Measurements from ENCODE around the gene FAS.

FAS gene

DNA sequence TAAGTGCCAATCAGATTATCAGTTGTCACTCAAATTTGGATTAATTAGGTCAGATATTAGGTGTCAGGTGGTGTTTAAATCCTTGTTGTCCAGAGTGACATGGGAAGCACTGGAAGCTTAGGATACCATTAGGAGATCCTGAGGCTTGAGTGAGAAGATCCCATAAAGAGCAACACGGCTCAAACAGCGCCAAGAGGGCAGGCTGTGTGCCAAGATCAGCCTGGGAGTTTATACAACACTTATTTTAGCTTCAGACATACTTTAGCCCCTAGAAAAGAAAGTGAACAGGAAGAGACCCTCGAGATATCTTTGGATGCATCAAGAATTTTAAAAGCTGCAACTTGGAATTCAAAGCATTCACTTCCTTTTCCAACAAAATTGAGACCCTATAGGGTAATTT is 23.8 kb upstream of the FAS start:
- TF ChIP-seq, protein P1, sequence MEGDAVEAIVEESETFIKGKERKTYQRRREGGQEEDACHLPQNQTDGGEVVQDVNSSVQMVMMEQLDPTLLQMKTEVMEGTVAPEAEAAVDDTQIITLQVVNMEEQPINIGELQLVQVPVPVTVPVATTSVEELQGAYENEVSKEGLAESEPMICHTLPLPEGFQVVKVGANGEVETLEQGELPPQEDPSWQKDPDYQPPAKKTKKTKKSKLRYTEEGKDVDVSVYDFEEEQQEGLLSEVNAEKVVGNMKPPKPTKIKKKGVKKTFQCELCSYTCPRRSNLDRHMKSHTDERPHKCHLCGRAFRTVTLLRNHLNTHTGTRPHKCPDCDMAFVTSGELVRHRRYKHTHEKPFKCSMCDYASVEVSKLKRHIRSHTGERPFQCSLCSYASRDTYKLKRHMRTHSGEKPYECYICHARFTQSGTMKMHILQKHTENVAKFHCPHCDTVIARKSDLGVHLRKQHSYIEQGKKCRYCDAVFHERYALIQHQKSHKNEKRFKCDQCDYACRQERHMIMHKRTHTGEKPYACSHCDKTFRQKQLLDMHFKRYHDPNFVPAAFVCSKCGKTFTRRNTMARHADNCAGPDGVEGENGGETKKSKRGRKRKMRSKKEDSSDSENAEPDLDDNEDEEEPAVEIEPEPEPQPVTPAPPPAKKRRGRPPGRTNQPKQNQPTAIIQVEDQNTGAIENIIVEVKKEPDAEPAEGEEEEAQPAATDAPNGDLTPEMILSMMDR (conservative IDR thresholded peaks at IDR 0.05; ENCODE audit: low read length) = no peak
- no peak for DNase-seq (ENCODE audit: low read depth)
- no peak overlapping the region for H3K4me3 ChIP-seq (ENCODE audit: low read length)

DNA sequence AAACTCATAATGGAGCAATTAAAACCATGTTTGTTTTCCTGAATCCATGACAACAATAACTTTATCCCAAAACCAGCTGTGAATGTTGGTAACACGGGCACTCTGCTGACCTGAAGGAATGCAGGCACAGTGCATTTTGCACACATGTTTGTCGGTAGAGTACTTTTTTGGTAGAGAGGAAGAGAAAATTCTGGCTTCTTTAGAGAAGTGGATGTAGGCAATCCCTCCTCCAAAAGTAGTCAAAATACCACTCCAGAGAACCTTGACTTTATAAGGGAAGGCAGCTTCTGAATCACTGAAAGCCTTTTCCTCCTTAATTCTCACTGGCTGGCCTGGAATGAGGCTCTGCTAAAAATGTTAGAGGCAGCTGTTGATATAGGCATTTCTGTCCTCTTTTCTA is 22.2 kb upstream of the FAS start:
- DNase-seq (ENCODE audit: low read depth) = peak; percentile 78
- H3K4me3 ChIP-seq (ENCODE audit: low read length) = no peak overlapping the region
- TF ChIP-seq, protein P1 (conservative IDR thresholded peaks at IDR 0.05; ENCODE audit: low read length) = no peak

DNA sequence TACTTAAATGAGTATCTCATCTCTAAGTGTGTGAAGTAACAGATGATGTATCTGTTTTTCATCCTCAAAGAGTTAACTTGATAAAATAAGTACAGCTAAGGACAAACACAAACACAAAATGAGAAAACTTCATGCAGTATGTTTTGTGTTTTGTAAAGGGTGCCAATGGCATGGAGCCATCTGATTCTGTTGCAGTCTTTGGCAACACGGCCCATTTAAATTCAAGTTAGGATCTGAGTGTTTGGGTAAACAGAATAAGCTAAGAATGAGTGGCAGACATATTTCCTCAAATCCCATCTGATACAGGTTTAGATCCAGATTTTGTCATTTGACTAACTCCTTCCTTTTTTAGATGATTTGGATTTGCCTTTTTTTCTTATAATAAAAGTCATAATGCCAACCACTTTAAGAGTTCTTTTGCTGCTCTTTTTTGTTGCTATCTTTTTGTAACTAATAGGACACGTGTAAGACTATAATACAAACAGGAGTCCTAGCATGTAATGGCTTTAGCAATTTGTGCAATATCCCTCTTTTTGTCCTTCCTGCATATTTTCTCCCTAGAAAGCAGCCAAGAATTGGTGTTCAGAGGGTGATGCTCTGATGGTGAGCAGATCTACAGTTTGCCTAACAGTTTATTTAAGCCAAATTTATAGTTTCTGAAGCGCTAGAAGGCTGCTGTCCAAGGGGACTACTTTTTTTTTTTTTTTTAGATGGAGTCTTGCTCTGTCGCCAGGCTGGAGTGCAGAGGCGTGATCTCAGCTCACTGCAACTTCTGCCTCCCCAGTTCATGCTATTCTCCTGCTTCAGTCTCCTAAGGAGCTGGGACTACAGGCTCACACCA is 19.2 kb upstream of the FAS start:
- peak; percentile 92 for DNase-seq (ENCODE audit: low read depth)
- H3K4me3 ChIP-seq (ENCODE audit: low read length) = no peak overlapping the region
- TF ChIP-seq, protein P1 (conservative IDR thresholded peaks at IDR 0.05; ENCODE audit: low read length) = no peak

DNA sequence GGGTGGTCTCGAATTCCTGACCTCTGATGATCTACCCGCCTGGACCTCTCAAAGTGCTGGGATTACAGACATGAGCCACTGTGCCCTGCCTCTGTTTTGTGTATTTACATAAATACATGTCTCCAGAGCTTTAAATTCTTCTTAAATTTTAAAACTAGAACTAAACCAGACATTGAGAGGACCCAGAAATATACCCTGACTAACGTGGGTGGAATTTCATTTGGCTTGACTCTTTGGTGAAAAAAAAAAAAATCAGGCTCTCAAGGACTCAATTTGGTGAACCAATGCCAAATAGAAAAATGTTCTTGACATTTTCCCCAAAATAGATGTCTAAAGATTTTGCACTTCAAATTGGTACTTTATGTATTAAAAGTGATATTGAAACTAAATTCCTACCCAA is 16.6 kb upstream of the FAS start:
- TF ChIP-seq, protein P1 (conservative IDR thresholded peaks at IDR 0.05; ENCODE audit: low read length) = no peak
- no peak overlapping the region for H3K4me3 ChIP-seq (ENCODE audit: low read length)
- peak; percentile 67 for DNase-seq (ENCODE audit: low read depth)

DNA sequence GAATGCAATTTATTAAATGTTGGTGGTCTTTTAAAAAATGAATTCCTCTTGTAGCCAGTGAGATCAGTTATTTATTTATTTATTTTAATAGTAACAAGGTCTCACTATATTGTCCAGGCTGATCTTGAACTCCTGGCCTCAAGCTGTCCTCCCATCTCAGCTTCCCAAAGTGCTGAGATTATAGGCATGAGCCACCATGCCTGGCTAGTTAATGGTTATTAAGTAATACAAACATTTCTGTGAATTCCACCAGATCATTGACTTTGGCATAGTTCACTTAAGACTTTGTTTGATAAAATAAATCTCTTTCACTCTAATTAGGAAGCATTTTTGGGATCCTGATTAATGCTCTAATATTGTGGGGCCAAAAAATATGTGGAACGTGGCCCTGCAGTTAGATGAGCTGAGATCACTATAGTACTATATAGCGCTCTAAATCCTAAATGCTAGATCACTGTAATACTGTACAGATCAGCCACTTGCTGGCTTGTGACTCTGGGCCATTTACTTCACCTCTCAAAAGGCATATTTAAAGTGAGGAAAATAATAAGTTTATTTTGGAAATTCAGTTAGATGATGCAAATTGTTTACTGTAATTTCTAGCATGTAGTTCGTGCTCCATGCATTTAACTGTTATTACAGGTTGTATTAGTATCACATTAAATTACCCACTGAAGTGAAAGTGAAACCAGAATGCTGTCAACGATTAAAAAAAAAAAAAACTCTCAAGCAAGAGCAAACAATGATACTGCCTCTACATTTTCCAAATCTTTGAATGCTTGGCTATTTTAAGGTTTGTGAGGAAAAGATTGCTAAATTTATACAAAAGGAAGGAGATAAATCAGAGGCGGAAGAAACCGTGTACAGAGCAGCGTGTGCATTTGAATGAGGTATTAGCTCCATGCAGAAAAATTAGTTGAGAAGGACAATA is 15.9 kb upstream of the FAS start:
- no peak for DNase-seq (ENCODE audit: low read depth)
- peak overlapping the region; percentile 45 for H3K4me3 ChIP-seq (ENCODE audit: low read length)
- TF ChIP-seq, protein P1 (conservative IDR thresholded peaks at IDR 0.05; ENCODE audit: low read length) = no peak

DNA sequence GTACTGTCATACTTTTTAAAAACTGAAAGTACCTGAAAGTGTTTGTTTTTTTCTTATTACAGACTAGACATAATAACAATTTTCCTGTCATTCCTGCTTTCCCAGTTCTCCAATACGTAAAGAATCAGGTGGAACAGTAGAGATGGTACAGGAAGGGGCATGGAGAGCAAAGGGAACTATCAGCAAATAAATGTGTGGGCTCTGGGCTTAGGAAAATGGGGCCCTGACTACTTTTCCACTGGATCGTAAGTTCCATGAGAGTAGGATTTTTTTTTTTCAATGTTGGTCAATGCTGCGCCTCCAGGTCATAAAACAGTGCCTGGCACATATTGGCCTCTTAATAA is 15.2 kb upstream of the FAS start:
- peak overlapping the region; percentile 45 for H3K4me3 ChIP-seq (ENCODE audit: low read length)
- DNase-seq (ENCODE audit: low read depth) = no peak
- TF ChIP-seq, protein P1 (conservative IDR thresholded peaks at IDR 0.05; ENCODE audit: low read length) = no peak
